ENCODE results near the gene RIPOR3.

Gene RIPOR3

GRCh38 chr20:50554694-50555579 is 136.4 kb downstream of the RIPOR3 start:
- CTCF ChIA-PET, result interaction anchor here (0.6 to 2.1 kb wide), 4 partner anchors 11 to 17 kb away, joined by 3 to 6 read pairs (median 3); no protein-coding TSS in a partner anchor
- TF ChIP-seq, protein P1, sequence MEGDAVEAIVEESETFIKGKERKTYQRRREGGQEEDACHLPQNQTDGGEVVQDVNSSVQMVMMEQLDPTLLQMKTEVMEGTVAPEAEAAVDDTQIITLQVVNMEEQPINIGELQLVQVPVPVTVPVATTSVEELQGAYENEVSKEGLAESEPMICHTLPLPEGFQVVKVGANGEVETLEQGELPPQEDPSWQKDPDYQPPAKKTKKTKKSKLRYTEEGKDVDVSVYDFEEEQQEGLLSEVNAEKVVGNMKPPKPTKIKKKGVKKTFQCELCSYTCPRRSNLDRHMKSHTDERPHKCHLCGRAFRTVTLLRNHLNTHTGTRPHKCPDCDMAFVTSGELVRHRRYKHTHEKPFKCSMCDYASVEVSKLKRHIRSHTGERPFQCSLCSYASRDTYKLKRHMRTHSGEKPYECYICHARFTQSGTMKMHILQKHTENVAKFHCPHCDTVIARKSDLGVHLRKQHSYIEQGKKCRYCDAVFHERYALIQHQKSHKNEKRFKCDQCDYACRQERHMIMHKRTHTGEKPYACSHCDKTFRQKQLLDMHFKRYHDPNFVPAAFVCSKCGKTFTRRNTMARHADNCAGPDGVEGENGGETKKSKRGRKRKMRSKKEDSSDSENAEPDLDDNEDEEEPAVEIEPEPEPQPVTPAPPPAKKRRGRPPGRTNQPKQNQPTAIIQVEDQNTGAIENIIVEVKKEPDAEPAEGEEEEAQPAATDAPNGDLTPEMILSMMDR (IDR thresholded peaks at IDR 0.05; ENCODE audit: control extremely low read depth, extremely low read depth, low read depth, missing control alignments), result no peak
- POLR2A ChIA-PET, result no interaction called here
- DNase-seq (ENCODE audit: extremely low spot score), result no peak

- ChIA-PET CTCF (interaction anchor here (0.7 to 2.4 kb wide), 10 partner anchors 9 to 89 kb away, joined by 3 to 6 read pairs (median 3); no protein-coding TSS in a partner anchor), POLR2A (no interaction called here)
- DNase-seq (ENCODE audit: extremely low spot score), result no peak
- TF ChIP-seq, protein P1 (IDR thresholded peaks at IDR 0.05; ENCODE audit: control extremely low read depth, extremely low read depth, low read depth, missing control alignments), result no peak
Measured at GRCh38 chr20:50552979-50553378, 138.4 kb downstream of the RIPOR3 start.

GRCh38 chr20:50551288-50551687 is 140.1 kb downstream of the RIPOR3 start:
- TF ChIP-seq, protein P1 (IDR thresholded peaks at IDR 0.05; ENCODE audit: control extremely low read depth, extremely low read depth, low read depth, missing control alignments), result no peak
- no peak for DNase-seq (ENCODE audit: extremely low spot score)
- CTCF ChIA-PET, result interaction anchor here (1.0 to 2.6 kb wide), 8 partner anchors 10 to 76 kb away, joined by 3 to 9 read pairs (median 4); no protein-coding TSS in a partner anchor
- POLR2A ChIA-PET, result no interaction called here

DNA sequence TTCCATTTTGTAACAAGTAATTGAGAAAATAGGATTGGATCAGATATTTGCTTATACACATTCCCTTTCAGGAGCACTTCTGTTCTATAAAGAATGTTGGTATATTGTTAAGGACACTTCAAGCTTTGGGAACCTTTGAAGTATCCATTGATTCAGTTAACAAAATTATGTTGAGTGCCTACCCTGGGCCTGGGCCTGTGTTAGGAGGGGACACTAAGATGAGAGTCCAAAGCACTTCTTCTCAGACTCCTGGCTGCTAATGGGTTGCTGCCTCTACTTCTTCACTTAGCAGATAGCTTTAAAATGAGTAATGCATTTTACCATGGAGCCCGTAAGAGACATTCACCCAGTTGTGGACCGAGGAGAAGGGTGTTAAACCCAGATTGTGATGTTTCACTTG is 140.8 kb downstream of the RIPOR3 start:
- no peak for DNase-seq (ENCODE audit: extremely low spot score)
- TF ChIP-seq, protein P1 (IDR thresholded peaks at IDR 0.05; ENCODE audit: control extremely low read depth, extremely low read depth, low read depth, missing control alignments), result no peak
- ChIA-PET POLR2A (no interaction called here), CTCF (interaction anchor here (0.9 to 2.6 kb wide), 9 partner anchors 9 to 76 kb away, joined by 3 to 9 read pairs (median 3); no protein-coding TSS in a partner anchor)

GRCh38 chr20:50548396-50548795 is 142.9 kb downstream of the RIPOR3 start:
- no peak for DNase-seq (ENCODE audit: extremely low spot score)
- TF ChIP-seq, protein P1 (IDR thresholded peaks at IDR 0.05; ENCODE audit: control extremely low read depth, extremely low read depth, low read depth, missing control alignments), result no peak
- POLR2A ChIA-PET, result interaction anchor here (1.4 kb wide), 1 partner anchor 22 kb away, joined by 4 read pairs; no protein-coding TSS in a partner anchor
- CTCF ChIA-PET, result interaction anchor here (0.9 to 2.1 kb wide), 11 partner anchors 8 to 83 kb away, joined by 3 to 7 read pairs (median 4); no protein-coding TSS in a partner anchor

- ChIA-PET POLR2A (interaction anchor here (1.4 kb wide), 1 partner anchor 21 kb away, joined by 4 read pairs; no protein-coding TSS in a partner anchor), CTCF (interaction anchor here (1.6 to 2.1 kb wide), 5 partner anchors 13 to 59 kb away, joined by 3 to 7 read pairs (median 4); no protein-coding TSS in a partner anchor)
- DNase-seq (ENCODE audit: extremely low spot score), result no peak
- TF ChIP-seq, protein P1 (IDR thresholded peaks at IDR 0.05; ENCODE audit: control extremely low read depth, extremely low read depth, low read depth, missing control alignments), result no peak
Measured at GRCh38 chr20:50547964-50548363, 143.4 kb downstream of the RIPOR3 start.

All from GM10248 (cell line).